GM21825 (cell line): ENCODE data around the gene MYBBP1A.

Experiments
- ATAC-seq: cut with Tn5 transposase; IDR thresholded peaks from one replicate; pipeline ENCODE4 v1.9.1; 2021; ENCODE audit warnings: mild to moderate bottlenecking, moderate library complexity; ENCODE audit not compliant: unreplicated experiment

Gene MYBBP1A

GRCh38 chr17:4572131-4572530, 16.9 kb upstream of the MYBBP1A start:
- ATAC-seq = no peak

- ATAC-seq = no peak
These were observed 14.4 kb upstream of the MYBBP1A start for GRCh38 chr17:4569591-4569990.

- no peak for ATAC-seq
These were observed 11.6 kb upstream of the MYBBP1A start for GRCh38 chr17:4566785-4567184.

- ATAC-seq = no peak
These were observed 10.3 kb upstream of the MYBBP1A start for GRCh38 chr17:4565209-4566141.

GRCh38 chr17:4562015-4562969, 7.1 kb upstream of the MYBBP1A start:
- no peak for ATAC-seq

- ATAC-seq = no peak
These were observed 5.7 kb upstream of the MYBBP1A start for GRCh38 chr17:4560837-4561256.

- no peak for ATAC-seq
These were observed 5.2 kb upstream of the MYBBP1A start, which contains the start of gene GGT6 for GRCh38 chr17:4560421-4560820. Gene GGT6 (minus strand): TSS chr17:4560577. CDS start chr17:4560521, 56 bp downstream.

- ATAC-seq = no peak
These were observed 4.8 kb upstream of the MYBBP1A start for GRCh38 chr17:4559966-4560365.

- ATAC-seq = no peak
These were observed 4.1 kb upstream of the MYBBP1A start for GRCh38 chr17:4559139-4559791.

GRCh38 chr17:4558347-4558971, 3.3 kb upstream of the MYBBP1A start:
- ATAC-seq = no peak

GRCh38 chr17:4557626-4558346, 2.6 kb upstream of the MYBBP1A start:
- no peak for ATAC-seq

- ATAC-seq = no peak
These were observed 1.8 kb upstream of the MYBBP1A start for GRCh38 chr17:4556996-4557395.

GRCh38 chr17:4555873-4556759, 932 bp upstream of the MYBBP1A start:
- ATAC-seq = no peak

- ATAC-seq = no peak
These were observed 665 bp downstream of the MYBBP1A start for GRCh38 chr17:4554441-4554996.

- no peak for ATAC-seq
These were observed 1.5 kb downstream of the MYBBP1A start for GRCh38 chr17:4553669-4554068.

GRCh38 chr17:4551796-4552525, 3.2 kb downstream of the MYBBP1A start:
- no peak for ATAC-seq

- no peak for ATAC-seq
These were observed 4.0 kb downstream of the MYBBP1A start for GRCh38 chr17:4551141-4551540.

- no peak for ATAC-seq
These were observed 4.6 kb downstream of the MYBBP1A start for GRCh38 chr17:4550534-4551039.
